Prostate gland (tissue), 2 donors: ENCODE results near the gene RAD1.

Experiments
- POLR2A ChIP-seq: fragments of 450-650 bp; IDR thresholded peaks from one replicate; pipeline ENCODE4 v1.6.1; 2016; ENCODE audit warnings: antibody characterized with exemption, mild to moderate bottlenecking
- TF ChIP-seq, protein P1 (sequence below), 4 experiments: fragments of 200-600 bp in 2 of 4; fragments of 450-650 bp in 2 of 4; sonication (generic) in 2 of 4; IDR thresholded peaks; 1 replicate in 3 of 4; 2 replicates in 1 of 4; pipeline ENCODE4 v1.5.1; 2016 to 2019; ENCODE audit warnings: antibody characterized with exemption in 4 of 4, mild to moderate bottlenecking in 2 of 4, moderate library complexity in 2 of 4

DNA sequence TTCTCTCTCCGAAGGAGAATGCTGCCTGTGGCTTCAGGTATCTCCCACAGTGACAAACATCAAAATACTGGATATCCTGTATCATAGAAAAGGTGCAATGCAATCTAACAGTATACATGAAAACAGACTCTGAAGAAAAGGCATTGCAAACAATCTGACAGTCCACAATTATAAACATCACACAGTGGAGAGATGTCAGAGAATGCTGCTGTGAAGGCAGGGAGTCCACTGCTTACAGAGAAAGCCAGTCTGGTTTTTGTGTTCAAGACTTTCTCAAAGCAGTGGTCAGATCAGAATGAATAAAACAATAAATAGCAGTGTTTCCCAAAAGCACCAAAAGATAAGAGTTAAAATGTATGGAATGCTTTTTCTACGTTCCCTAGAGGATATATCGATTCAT lies 47.6 kb downstream of the RAD1 start:
- TF ChIP-seq, protein P1, sequence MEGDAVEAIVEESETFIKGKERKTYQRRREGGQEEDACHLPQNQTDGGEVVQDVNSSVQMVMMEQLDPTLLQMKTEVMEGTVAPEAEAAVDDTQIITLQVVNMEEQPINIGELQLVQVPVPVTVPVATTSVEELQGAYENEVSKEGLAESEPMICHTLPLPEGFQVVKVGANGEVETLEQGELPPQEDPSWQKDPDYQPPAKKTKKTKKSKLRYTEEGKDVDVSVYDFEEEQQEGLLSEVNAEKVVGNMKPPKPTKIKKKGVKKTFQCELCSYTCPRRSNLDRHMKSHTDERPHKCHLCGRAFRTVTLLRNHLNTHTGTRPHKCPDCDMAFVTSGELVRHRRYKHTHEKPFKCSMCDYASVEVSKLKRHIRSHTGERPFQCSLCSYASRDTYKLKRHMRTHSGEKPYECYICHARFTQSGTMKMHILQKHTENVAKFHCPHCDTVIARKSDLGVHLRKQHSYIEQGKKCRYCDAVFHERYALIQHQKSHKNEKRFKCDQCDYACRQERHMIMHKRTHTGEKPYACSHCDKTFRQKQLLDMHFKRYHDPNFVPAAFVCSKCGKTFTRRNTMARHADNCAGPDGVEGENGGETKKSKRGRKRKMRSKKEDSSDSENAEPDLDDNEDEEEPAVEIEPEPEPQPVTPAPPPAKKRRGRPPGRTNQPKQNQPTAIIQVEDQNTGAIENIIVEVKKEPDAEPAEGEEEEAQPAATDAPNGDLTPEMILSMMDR (IDR thresholded peaks at IDR 0.05): no peak
- TF ChIP-seq POLR2A: no peak
